ENCODE measurements around the gene AGFG2. TPM values are rescaled to one million over a fixed set of nuclear protein-coding genes. Genes with fewer than 3 reads are reported as not detected.
"Not testable (repeated sequence)": the region's sequence is repeated elsewhere in the genome, so short reads cannot be mapped to it uniquely, and the experiment has no call there.

Gene AGFG2
- total and polyA plus RNA-seq, 2 of the 4 experiments (the other 2 are of a cell fraction): 3.0 to 10.0 TPM

- H2AK9ac ChIP-seq (replicated peaks; ENCODE audit: low read depth, low read length, poor library complexity); H2BK15ac ChIP-seq (ENCODE audit: low read depth, low read length); H4K5ac ChIP-seq (ENCODE audit: low read depth, low read length); H3K56ac ChIP-seq (ENCODE audit: extremely low read depth, insufficient read depth, low read length); H2AFZ ChIP-seq (replicated peaks; ENCODE audit: low read length, poor library complexity); H4K91ac ChIP-seq (ENCODE audit: insufficient read depth, low read depth, low read length); H3K79me1 ChIP-seq (ENCODE audit: low read depth in 1 of 2, low read length in 2 of 2); H3K9ac ChIP-seq (ENCODE audit: low read depth, low read length); CTCF ChIA-PET; H3K4me3 ChIP-seq (ENCODE audit: insufficient read depth, low read depth, low read length); POLR2A ChIA-PET (ENCODE audit: unreplicated experiment); H3K27me3 ChIP-seq (ENCODE audit: control insufficient read depth, insufficient read depth, low read length); DNase-seq; BruUV-seq (replicated peaks); H3K23ac ChIP-seq (ENCODE audit: low read depth, low read length); H2BK120ac ChIP-seq (ENCODE audit: low read depth, low read length); H3K14ac ChIP-seq (replicated peaks; ENCODE audit: low read depth, low read length); H4K20me1 ChIP-seq (ENCODE audit: insufficient read depth, low read length); intact Hi-C loops (cut with micrococcal nuclease); H3K27ac ChIP-seq (ENCODE audit: insufficient read depth, low read length); H3K4me1 ChIP-seq (ENCODE audit: control insufficient read depth, insufficient read depth, low read length); dilution Hi-C loops (cut with HindIII; ENCODE audit: low sequenced_read_pairs, unreplicated experiment); H2AK5ac ChIP-seq (ENCODE audit: low read depth, low read length); H3K36me3 ChIP-seq (ENCODE audit: control insufficient read depth, insufficient read depth, low read length); H3K4ac ChIP-seq (ENCODE audit: low read depth, low read length); in situ Hi-C loops (cut with MboI; ENCODE audit: low sequenced_read_pairs); H3K9me3 ChIP-seq (ENCODE audit: control insufficient read depth, insufficient read depth, low read length); H3K18ac ChIP-seq (ENCODE audit: low read depth, low read length); H3K9me1 ChIP-seq (ENCODE audit: insufficient read depth, low read length); H3K4me2 ChIP-seq (ENCODE audit: low read depth, low read length); ATAC-seq (ENCODE audit: low read depth); H2BK20ac ChIP-seq (ENCODE audit: low read depth, low read length); H2BK5ac ChIP-seq (ENCODE audit: low read depth, low read length, poor library complexity, severe bottlenecking); H4K8ac ChIP-seq (ENCODE audit: low read depth in 2 of 2, low read length in 2 of 2): not testable (repeated sequence)
- WGBS, 2 experiments (ENCODE audit: extremely low coverage in 2 of 2, insufficient read length in 1 of 2): no CpG with 5 or more reads among the region's 9 CpGs
Observed at GRCh38 chr7:100535982-100536381, 3.0 kb upstream of the AGFG2 start.

- H3K4ac ChIP-seq (ENCODE audit: low read depth, low read length); H3K27me3 ChIP-seq (ENCODE audit: control insufficient read depth, insufficient read depth, low read length); H3K4me1 ChIP-seq (ENCODE audit: control insufficient read depth, insufficient read depth, low read length); H4K91ac ChIP-seq (ENCODE audit: insufficient read depth, low read depth, low read length); H3K14ac ChIP-seq (replicated peaks; ENCODE audit: low read depth, low read length); H3K18ac ChIP-seq (ENCODE audit: low read depth, low read length); H3K23ac ChIP-seq (ENCODE audit: low read depth, low read length); in situ Hi-C loops (cut with MboI; ENCODE audit: low sequenced_read_pairs); H2BK15ac ChIP-seq (ENCODE audit: low read depth, low read length); ATAC-seq (ENCODE audit: low read depth); dilution Hi-C loops (cut with HindIII; ENCODE audit: low sequenced_read_pairs, unreplicated experiment); H3K4me2 ChIP-seq (ENCODE audit: low read depth, low read length); BruUV-seq (replicated peaks); H4K5ac ChIP-seq (ENCODE audit: low read depth, low read length); H2BK5ac ChIP-seq (ENCODE audit: low read depth, low read length, poor library complexity, severe bottlenecking); H3K9ac ChIP-seq (ENCODE audit: low read depth, low read length); H3K27ac ChIP-seq (ENCODE audit: insufficient read depth, low read length); H2BK20ac ChIP-seq (ENCODE audit: low read depth, low read length); H2AFZ ChIP-seq (replicated peaks; ENCODE audit: low read length, poor library complexity); H3K4me3 ChIP-seq (ENCODE audit: insufficient read depth, low read depth, low read length); H4K20me1 ChIP-seq (ENCODE audit: insufficient read depth, low read length); H3K79me1 ChIP-seq (ENCODE audit: low read depth in 1 of 2, low read length in 2 of 2); H3K9me1 ChIP-seq (ENCODE audit: insufficient read depth, low read length); H3K36me3 ChIP-seq (ENCODE audit: control insufficient read depth, insufficient read depth, low read length); H3K56ac ChIP-seq (ENCODE audit: extremely low read depth, insufficient read depth, low read length); CTCF ChIA-PET; H2AK5ac ChIP-seq (ENCODE audit: low read depth, low read length); POLR2A ChIA-PET (ENCODE audit: unreplicated experiment); H3K9me3 ChIP-seq (ENCODE audit: control insufficient read depth, insufficient read depth, low read length); H4K8ac ChIP-seq (ENCODE audit: low read depth in 2 of 2, low read length in 2 of 2); intact Hi-C loops (cut with micrococcal nuclease); H2BK120ac ChIP-seq (ENCODE audit: low read depth, low read length); DNase-seq; H2AK9ac ChIP-seq (replicated peaks; ENCODE audit: low read depth, low read length, poor library complexity): not testable (repeated sequence)
- WGBS, 2 experiments (ENCODE audit: extremely low coverage in 2 of 2, insufficient read length in 1 of 2): 63% methylated on average over 1 of the region's 2 CpGs; no CpG with 5 or more reads in 1 of the 2 experiments
Observed at GRCh38 chr7:100536695-100537094, 2.3 kb upstream of the AGFG2 start.
